GM21367 (cell line): ENCODE measurements around the gene PRKAR2B.

ENCODE experiments used
- ATAC-seq: cut with Tn5 transposase; IDR thresholded peaks from one replicate; pipeline ENCODE4 v1.9.1; 2021; ENCODE audit not compliant: unreplicated experiment

PRKAR2B gene

GRCh38 chr7:107173691-107174406 lies 129.3 kb downstream of the PRKAR2B start:
- ATAC-seq, result peak; percentile 50

GRCh38 chr7:107179326-107180164 lies 135.0 kb downstream of the PRKAR2B start:
- no peak for ATAC-seq

- no peak for ATAC-seq
Observed at GRCh38 chr7:107180378-107180777, 135.9 kb downstream of the PRKAR2B start.

GRCh38 chr7:107181172-107181571 lies 136.7 kb downstream of the PRKAR2B start:
- ATAC-seq, result no peak

GRCh38 chr7:107185716-107186115 lies 141.2 kb downstream of the PRKAR2B start:
- no peak for ATAC-seq

- ATAC-seq, result no peak
Observed at GRCh38 chr7:107186240-107186639, 141.7 kb downstream of the PRKAR2B start.

GRCh38 chr7:107187774-107188173 lies 143.3 kb downstream of the PRKAR2B start:
- ATAC-seq, result no peak

- ATAC-seq, result no peak
Observed at GRCh38 chr7:107190090-107190489, 145.6 kb downstream of the PRKAR2B start.

GRCh38 chr7:107194052-107194451 lies 149.5 kb downstream of the PRKAR2B start:
- no peak for ATAC-seq

- ATAC-seq, result no peak
Observed at GRCh38 chr7:107196834-107197610, 152.5 kb downstream of the PRKAR2B start.

GRCh38 chr7:107201795-107202450 lies 157.4 kb downstream of the PRKAR2B start:
- ATAC-seq, result no peak

GRCh38 chr7:107203607-107204006 lies 159.1 kb downstream of the PRKAR2B start:
- no peak for ATAC-seq

GRCh38 chr7:107206136-107206535 lies 161.6 kb downstream of the PRKAR2B start:
- no peak for ATAC-seq

GRCh38 chr7:107206706-107207105 lies 162.2 kb downstream of the PRKAR2B start:
- no peak for ATAC-seq

- no peak for ATAC-seq
Observed at GRCh38 chr7:107207459-107207858, 163.0 kb downstream of the PRKAR2B start.

GRCh38 chr7:107208024-107208521 lies 163.6 kb downstream of the PRKAR2B start:
- no peak for ATAC-seq

- no peak for ATAC-seq
Observed at GRCh38 chr7:107208563-107208962, 164.1 kb downstream of the PRKAR2B start.

GRCh38 chr7:107209565-107209964 lies 165.1 kb downstream of the PRKAR2B start:
- ATAC-seq, result no peak

GRCh38 chr7:107210400-107210799 lies 165.9 kb downstream of the PRKAR2B start:
- ATAC-seq, result no peak
